Testis (tissue), 2 donors: ENCODE results near the gene APBA1.

ENCODE experiments used
- POLR2A ChIP-seq: fragments of 450-650 bp; IDR thresholded peaks from one replicate; pipeline ENCODE4 v1.6.1; 2017; ENCODE audit warnings: antibody characterized with exemption, mild to moderate bottlenecking, moderate library complexity
- TF ChIP-seq, protein P1 (sequence below), 3 experiments: fragments of 450-650 bp in 2 of 3; fragments of 200-600 bp in 1 of 3; sonication (generic) in 1 of 3; IDR thresholded peaks; one replicate each; pipeline ENCODE4 v1.5.1; 2016 to 2019; ENCODE audit warnings: antibody characterized with exemption in 3 of 3, mild to moderate bottlenecking in 2 of 3, moderate library complexity in 1 of 3

DNA sequence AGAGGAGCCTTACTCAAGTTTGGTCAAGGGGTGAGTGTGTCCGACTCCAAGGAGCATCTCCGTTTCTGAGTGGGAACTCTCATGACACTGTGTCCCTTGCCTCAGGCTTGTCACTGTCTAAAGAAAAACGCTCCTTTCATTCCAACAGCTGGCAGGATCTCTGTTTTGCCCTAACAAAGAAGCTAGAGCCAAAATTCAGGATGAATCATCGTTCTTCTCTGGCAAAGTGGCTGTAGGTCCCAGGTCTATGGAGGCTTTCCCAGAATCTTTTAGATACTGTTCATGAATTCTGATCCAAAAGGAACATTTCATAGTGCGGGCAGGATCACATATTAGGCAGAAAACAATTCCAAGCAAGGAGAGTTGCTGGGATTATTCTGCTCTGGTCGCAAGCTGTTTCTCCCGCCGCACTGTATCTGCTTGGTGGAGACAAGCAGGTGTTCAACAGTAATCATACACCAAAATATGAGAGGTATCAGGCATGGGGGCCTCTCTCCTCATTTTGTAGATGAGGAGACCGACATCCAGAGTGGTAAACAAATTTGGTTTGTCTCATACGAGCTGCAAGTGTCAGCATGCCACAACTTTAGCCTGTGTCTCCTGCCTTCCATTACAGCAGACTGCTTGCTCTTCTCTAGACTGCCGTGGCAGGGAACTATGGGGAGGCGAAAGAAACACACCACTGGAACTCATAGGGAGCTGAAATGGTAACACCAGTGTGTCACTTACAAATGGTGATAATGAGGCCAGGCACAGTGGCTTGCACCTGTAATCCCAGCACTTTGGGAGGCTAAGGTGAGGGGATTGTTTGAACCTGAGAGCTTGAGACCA is 274.6 kb downstream of the APBA1 start:
- TF ChIP-seq, protein P1, sequence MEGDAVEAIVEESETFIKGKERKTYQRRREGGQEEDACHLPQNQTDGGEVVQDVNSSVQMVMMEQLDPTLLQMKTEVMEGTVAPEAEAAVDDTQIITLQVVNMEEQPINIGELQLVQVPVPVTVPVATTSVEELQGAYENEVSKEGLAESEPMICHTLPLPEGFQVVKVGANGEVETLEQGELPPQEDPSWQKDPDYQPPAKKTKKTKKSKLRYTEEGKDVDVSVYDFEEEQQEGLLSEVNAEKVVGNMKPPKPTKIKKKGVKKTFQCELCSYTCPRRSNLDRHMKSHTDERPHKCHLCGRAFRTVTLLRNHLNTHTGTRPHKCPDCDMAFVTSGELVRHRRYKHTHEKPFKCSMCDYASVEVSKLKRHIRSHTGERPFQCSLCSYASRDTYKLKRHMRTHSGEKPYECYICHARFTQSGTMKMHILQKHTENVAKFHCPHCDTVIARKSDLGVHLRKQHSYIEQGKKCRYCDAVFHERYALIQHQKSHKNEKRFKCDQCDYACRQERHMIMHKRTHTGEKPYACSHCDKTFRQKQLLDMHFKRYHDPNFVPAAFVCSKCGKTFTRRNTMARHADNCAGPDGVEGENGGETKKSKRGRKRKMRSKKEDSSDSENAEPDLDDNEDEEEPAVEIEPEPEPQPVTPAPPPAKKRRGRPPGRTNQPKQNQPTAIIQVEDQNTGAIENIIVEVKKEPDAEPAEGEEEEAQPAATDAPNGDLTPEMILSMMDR (IDR thresholded peaks at IDR 0.05) = no peak
- no peak for TF ChIP-seq POLR2A
